Panc1 (cell line): ENCODE results near the gene DEGS2.

Experiments
- POLR2AphosphoS5 ChIP-seq: IDR thresholded peaks from 2 replicates; pipeline ENCODE4 v1.6.1; 2012; ENCODE audit warnings: mild to moderate bottlenecking, low read depth, low read length, moderate library complexity
- REST ChIP-seq, 2 experiments: IDR thresholded peaks; 2 replicates each; pipeline ENCODE4 v1.6.1; 2011 to 2012; ENCODE audit warnings: low read depth in 2 of 2, control low read depth in 1 of 2, low read length in 1 of 2, mild to moderate bottlenecking in 1 of 2, moderate library complexity in 1 of 2; ENCODE audit not compliant: insufficient read depth in 1 of 2
- SIN3A ChIP-seq: IDR thresholded peaks from 2 replicates; pipeline ENCODE4 v1.6.1; 2012; ENCODE audit warnings: low read depth, mild to moderate bottlenecking, low read length, moderate library complexity, borderline replicate concordance; ENCODE audit not compliant: insufficient read depth
- TCF7L2 ChIP-seq: IDR thresholded peaks from 2 replicates; pipeline ENCODE4 v1.6.1; 2011; ENCODE audit warnings: mild to moderate bottlenecking, low read depth, low read length, inconsistent platforms
- TF ChIP-seq, protein P1 (sequence below): fragments of 450-650 bp; IDR thresholded peaks from 2 replicates; pipeline ENCODE4 v1.5.1; 2017; ENCODE audit warnings: mild to moderate bottlenecking

GRCh38 chr14:100123618-100124017 is 35.8 kb downstream of the DEGS2 start:
- TF ChIP-seq SIN3A (no peak), TCF7L2 (no peak), POLR2AphosphoS5 (no peak), REST (IDR thresholded peaks at IDR 0.05; ENCODE audit: insufficient read depth in 1 of 2, low read depth in 2 of 2, low read length in 1 of 2) (no peak)
- TF ChIP-seq, protein P1, sequence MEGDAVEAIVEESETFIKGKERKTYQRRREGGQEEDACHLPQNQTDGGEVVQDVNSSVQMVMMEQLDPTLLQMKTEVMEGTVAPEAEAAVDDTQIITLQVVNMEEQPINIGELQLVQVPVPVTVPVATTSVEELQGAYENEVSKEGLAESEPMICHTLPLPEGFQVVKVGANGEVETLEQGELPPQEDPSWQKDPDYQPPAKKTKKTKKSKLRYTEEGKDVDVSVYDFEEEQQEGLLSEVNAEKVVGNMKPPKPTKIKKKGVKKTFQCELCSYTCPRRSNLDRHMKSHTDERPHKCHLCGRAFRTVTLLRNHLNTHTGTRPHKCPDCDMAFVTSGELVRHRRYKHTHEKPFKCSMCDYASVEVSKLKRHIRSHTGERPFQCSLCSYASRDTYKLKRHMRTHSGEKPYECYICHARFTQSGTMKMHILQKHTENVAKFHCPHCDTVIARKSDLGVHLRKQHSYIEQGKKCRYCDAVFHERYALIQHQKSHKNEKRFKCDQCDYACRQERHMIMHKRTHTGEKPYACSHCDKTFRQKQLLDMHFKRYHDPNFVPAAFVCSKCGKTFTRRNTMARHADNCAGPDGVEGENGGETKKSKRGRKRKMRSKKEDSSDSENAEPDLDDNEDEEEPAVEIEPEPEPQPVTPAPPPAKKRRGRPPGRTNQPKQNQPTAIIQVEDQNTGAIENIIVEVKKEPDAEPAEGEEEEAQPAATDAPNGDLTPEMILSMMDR: no peak
